CD4-positive, CD25-positive, alpha-beta regulatory T cell (primary cell): ENCODE measurements around the gene CASP5. TPM values are rescaled to one million over a fixed set of nuclear protein-coding genes. Genes with fewer than 3 reads are reported as not detected.
"Not testable (repeated sequence)": the region's sequence is repeated elsewhere in the genome, so short reads cannot be mapped to it uniquely, and the experiment has no call there.

Experiments
- ATAC-seq, 2 donors: fragments of 150-1000 bp; cut with Tn5 transposase; one replicate each; pipeline ENCODE4 v1.10.0; 2021; ENCODE audit warnings: low read depth in 2 of 2, moderate number of reproducible peaks in 2 of 2, moderate library complexity in 1 of 2
- DNase-seq, 3 donors: peaks; one replicate each; pipeline versions ENCODE4 v3.0.0 to v3.0.0-alpha.2; 2012 to 2022; ENCODE audit warnings: mixed read lengths in 1 of 3
- H3K27ac ChIP-seq: one replicate; pipeline ENCODE4 v1.7.0; 2013; ENCODE audit warnings: mild to moderate bottlenecking, low read length; ENCODE audit not compliant: insufficient read depth, poor library complexity, severe bottlenecking
- H3K27me3 ChIP-seq: one replicate; pipeline ENCODE4 v1.7.0; 2013; ENCODE audit warnings: low read length; ENCODE audit not compliant: control insufficient read depth, insufficient read depth
- H3K36me3 ChIP-seq: one replicate; pipeline ENCODE4 v1.7.0; 2013; ENCODE audit warnings: mild to moderate bottlenecking, low read length, moderate library complexity; ENCODE audit not compliant: control insufficient read depth, insufficient read depth
- H3K4me1 ChIP-seq: 2 replicates; pipeline ENCODE4 v1.7.0; 2013; ENCODE audit warnings: mild to moderate bottlenecking, low read length; ENCODE audit not compliant: insufficient read depth, control insufficient read depth, poor library complexity, severe bottlenecking
- H3K4me3 ChIP-seq: one replicate; pipeline ENCODE4 v1.7.0; 2013; ENCODE audit warnings: low read depth, mild to moderate bottlenecking, low read length, moderate library complexity
- H3K9me3 ChIP-seq, 2 experiments: 1 replicate in 1 of 2; 2 replicates in 1 of 2; pipeline ENCODE4 v1.7.0; 2013; ENCODE audit warnings: low read length in 2 of 2, mild to moderate bottlenecking in 1 of 2, moderate library complexity in 1 of 2; ENCODE audit not compliant: control insufficient read depth in 2 of 2
- H3K27ac Mint-ChIP-seq, 3 donors: one replicate each; pipeline ENCODE4 v1.8.0; 2020 to 2022; ENCODE audit warnings: mild to moderate bottlenecking in 3 of 3, mixed read lengths in 3 of 3, moderate library complexity in 2 of 3
- H3K27me3 Mint-ChIP-seq: one replicate; pipeline ENCODE4 v1.8.0; 2022; ENCODE audit warnings: mild to moderate bottlenecking, mixed read lengths
- H3K36me3 Mint-ChIP-seq: one replicate; pipeline ENCODE4 v1.8.0; 2020; ENCODE audit warnings: mixed read lengths
- H3K4me1 Mint-ChIP-seq, 4 donors: one replicate each; pipeline ENCODE4 v1.8.0; 2020 to 2022; ENCODE audit warnings: mixed read lengths in 4 of 4, mild to moderate bottlenecking in 1 of 4
- H3K4me3 Mint-ChIP-seq, 4 donors: one replicate each; pipeline ENCODE4 v1.8.0; 2020 to 2022; ENCODE audit warnings: mild to moderate bottlenecking in 4 of 4, mixed read lengths in 4 of 4, moderate library complexity in 3 of 4
- H3K9me3 Mint-ChIP-seq, 7 donors: one replicate each; pipeline ENCODE4 v1.8.0; 2020 to 2022; ENCODE audit warnings: mixed read lengths in 7 of 7, mild to moderate bottlenecking in 3 of 7, moderate library complexity in 2 of 7
- polyA plus RNA-seq, 4 donors: library from polyadenylated mRNA; unstranded; fragments of 300-500 nt; fragmentation: Illumina TruSeq; gene quantifications; one replicate each; pipeline ENCODE4 v1.2.3, GENCODE V29; 2021
- total RNA-seq: library from RNA; stranded (reverse); gene quantifications from one replicate; pipeline ENCODE4 v1.2.3, GENCODE V29; 2022

Gene CASP5
- total and polyA plus RNA-seq, 5 donors from 2014 or later, result 0.24 TPM; not detected in 4

DNA sequence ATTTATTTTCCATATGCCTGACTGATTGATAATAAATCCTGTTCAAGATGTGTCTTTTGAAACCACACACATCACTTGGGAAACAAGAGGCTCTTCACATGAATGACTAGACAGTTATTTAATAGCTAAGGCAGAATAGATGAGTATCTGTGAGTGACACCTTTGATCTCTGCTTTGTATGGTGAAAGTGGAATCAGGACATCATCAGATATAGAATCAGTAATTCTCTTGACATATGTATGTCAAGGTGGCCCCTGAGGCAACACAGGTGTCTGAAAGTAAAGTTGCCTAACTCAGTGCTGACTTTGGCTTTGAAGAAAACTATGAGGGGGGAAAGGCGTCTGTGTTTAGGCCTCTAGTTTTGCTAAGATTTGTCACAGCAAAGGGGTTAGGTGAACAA lies 43.1 kb downstream of the CASP5 start:
- no peaks in the 10 kb centered on the region for H3K36me3 Mint-ChIP-seq
- H3K27ac Mint-ChIP-seq, result no peak overlapping the region
- Histone ChIP-seq H3K27me3 (no peaks in the 10 kb centered on the region), H3K27ac (no peak overlapping the region), H3K4me3 (no peak overlapping the region), H3K36me3 (no peaks in the 10 kb centered on the region), H3K4me1 (no peaks in the 10 kb centered on the region), H3K9me3 (no peaks in the 10 kb centered on the region)
- no peak overlapping the region for H3K4me3 Mint-ChIP-seq
- no peaks in the 10 kb centered on the region for H3K27me3 Mint-ChIP-seq
- no peaks in the 10 kb centered on the region for H3K4me1 Mint-ChIP-seq
- peaks cover 0 to 2% (median 0%) of the 10 kb centered on the region in 7 donors for H3K9me3 Mint-ChIP-seq
- ATAC-seq (no peak), DNase-seq (no peak)

DNA sequence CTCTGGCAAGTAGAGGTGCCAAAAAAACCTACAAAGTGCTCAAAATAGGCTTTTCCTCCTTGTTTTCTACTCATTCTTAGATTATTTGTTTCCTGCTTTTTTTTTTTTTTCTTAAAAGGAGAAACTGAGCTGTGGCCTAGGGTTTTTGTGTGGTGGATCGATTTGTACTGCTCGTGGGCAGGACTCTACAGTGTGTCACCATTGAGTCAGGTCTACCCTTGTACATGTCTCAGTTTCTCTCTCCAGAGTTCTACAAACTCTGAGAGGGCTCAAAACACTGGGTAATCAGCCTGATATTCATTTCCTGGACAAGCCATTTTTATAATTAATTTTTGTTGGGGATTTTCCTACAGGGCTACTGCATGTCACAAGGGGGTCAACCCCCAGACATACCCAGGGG lies 49.4 kb downstream of the CASP5 start:
- Mint-ChIP-seq H3K4me1 (peaks cover 1 to 7% (median 4%) of the 10 kb centered on the region in 4 donors), H3K9me3 (peaks cover 0 to 14% (median 5%) of the 10 kb centered on the region in 7 donors), H3K4me3 (no peak overlapping the region), H3K27ac (no peak overlapping the region), H3K27me3 (no peaks in the 10 kb centered on the region), H3K36me3 (no peaks in the 10 kb centered on the region)
- DNase-seq (no peak), ATAC-seq (no peak)
- Histone ChIP-seq H3K27ac (no peak overlapping the region), H3K27me3 (no peaks in the 10 kb centered on the region), H3K36me3 (no peaks in the 10 kb centered on the region), H3K4me3 (no peak overlapping the region), H3K4me1 (peaks cover 4% of the 10 kb centered on the region), H3K9me3 (peaks cover 0 to 2% of the 10 kb centered on the region in 2 experiments)

DNA sequence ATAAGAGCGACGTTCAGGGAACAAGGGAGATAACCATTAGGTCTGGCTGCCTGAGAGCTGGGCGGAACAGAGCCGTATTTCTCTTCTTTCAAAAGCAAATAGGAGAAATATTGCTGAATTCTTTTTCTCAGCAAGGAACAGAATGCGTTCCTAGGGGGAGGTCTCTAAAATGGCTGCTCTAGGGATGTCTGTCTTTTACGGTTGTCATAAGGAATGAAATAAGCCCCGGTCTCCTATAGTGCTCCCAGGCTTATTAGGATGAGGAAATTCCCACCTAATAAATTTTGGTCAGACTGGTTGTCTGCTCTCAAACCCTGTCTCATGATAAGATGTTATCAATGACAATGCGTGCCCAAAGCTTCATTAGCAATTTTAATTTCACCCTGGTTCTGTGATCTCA lies 50.0 kb downstream of the CASP5 start:
- not testable (repeated sequence) for H3K27me3 ChIP-seq, H3K4me3 Mint-ChIP-seq, H3K4me1 ChIP-seq, H3K27ac Mint-ChIP-seq, H3K4me3 ChIP-seq, H3K36me3 Mint-ChIP-seq, ATAC-seq, DNase-seq, H3K27ac ChIP-seq, H3K27me3 Mint-ChIP-seq, H3K9me3 ChIP-seq, H3K36me3 ChIP-seq
- peaks cover 7 to 10% (median 8%) of the 10 kb centered on the region in 4 donors for H3K4me1 Mint-ChIP-seq
- peaks cover 0 to 14% (median 5%) of the 10 kb centered on the region in 7 donors for H3K9me3 Mint-ChIP-seq

DNA sequence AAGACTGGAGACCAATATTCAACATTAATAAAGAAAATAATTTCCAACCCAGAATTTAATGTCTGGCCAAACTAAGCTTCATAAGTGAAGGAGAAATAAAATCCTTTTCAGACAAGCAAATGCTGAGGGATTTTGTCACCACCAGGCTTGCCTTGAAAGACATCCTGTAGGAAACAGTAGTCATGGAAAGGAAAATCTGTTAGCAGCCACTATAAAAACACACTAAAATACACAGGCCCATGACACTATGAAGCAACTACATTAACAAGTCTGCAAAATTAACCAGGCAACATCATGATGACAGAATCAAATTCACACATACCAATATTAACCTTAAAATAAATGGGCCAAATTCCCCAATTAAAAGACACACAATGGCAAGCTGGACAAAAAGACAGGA lies 52.2 kb downstream of the CASP5 start:
- H3K27ac ChIP-seq, result no peak overlapping the region
- Mint-ChIP-seq H3K9me3 (peaks cover 0 to 14% (median 7%) of the 10 kb centered on the region in 7 donors), H3K4me1 (peaks cover 15 to 28% (median 23%) of the 10 kb centered on the region in 4 donors), H3K27ac (peak overlapping the region in 2 of 3 donors; percentile 9 to 29), H3K36me3 (peaks cover 3% of the 10 kb centered on the region), H3K27me3 (no peaks in the 10 kb centered on the region), H3K4me3 (no peak overlapping the region)
- peaks cover 21% of the 10 kb centered on the region for H3K4me1 ChIP-seq
- no peak overlapping the region for H3K4me3 ChIP-seq
- ATAC-seq (no peak), DNase-seq (no peak)
- no peaks in the 10 kb centered on the region for H3K27me3 ChIP-seq
- no peaks in the 10 kb centered on the region for H3K36me3 ChIP-seq
- H3K9me3 ChIP-seq, result peaks cover 0 to 2% of the 10 kb centered on the region in 2 experiments

DNA sequence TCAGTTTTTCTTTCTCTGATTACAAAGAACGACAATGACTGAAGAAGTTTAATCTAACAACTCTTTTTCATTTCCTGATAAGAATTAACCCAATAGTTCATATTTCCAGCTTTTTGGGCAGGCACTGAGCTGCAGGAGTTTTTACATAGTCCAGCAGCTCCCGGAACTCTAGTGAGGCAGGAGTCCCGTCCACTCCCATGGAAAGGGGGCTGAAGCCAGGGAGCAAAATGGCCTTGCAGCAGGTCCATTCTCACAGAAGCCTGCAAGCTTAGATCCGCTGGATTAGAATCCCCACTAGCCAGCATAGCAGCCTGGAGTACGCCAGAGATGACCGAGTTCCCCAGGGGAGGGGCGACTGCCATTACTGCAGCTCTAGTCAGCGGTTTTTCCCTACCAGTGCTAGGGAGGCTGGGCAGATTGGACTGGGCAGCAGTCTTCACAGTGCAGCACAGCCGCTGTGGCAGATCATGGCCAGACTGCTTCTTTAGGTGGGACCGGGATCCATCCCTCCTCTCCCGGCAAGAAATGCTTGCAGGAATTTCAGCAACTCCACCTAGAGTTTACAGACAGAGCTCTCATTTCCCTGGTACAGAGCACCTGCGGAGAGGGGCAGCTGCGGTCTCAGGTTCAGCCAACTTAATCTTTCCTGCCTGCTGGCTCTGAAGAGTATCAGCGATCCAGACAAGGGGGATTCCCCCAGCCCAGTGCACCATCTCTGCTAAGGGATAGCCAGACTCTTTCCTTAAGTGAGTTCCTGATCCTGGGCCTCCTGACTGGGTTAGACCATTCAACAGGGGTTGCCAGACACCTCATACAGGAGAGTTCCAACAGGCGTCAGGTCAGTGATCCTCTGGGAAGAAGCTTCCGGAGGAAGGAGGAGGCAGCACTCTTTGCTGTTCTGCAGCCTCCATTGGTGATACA lies 53.9 kb downstream of the CASP5 start:
- peaks cover 32% of the 10 kb centered on the region for H3K4me1 ChIP-seq
- Mint-ChIP-seq H3K4me1 (peaks cover 18 to 38% (median 32%) of the 10 kb centered on the region in 4 donors), H3K36me3 (peaks cover 11% of the 10 kb centered on the region), H3K4me3 (peak overlapping the region; percentile 95 to 98 (median 96)), H3K9me3 (peaks cover 0 to 11% (median 7%) of the 10 kb centered on the region in 7 donors), H3K27ac (peak overlapping the region; percentile 97 to 98 (median 97)), H3K27me3 (no peaks in the 10 kb centered on the region)
- no peaks in the 10 kb centered on the region for H3K27me3 ChIP-seq
- peak overlapping the region; percentile 100 for H3K4me3 ChIP-seq
- peak overlapping the region; percentile 76 for H3K27ac ChIP-seq
- peaks cover 12% of the 10 kb centered on the region for H3K36me3 ChIP-seq
- ATAC-seq (no peak), DNase-seq (no peak)
- peaks cover 2 to 6% of the 10 kb centered on the region in 2 experiments for H3K9me3 ChIP-seq

DNA sequence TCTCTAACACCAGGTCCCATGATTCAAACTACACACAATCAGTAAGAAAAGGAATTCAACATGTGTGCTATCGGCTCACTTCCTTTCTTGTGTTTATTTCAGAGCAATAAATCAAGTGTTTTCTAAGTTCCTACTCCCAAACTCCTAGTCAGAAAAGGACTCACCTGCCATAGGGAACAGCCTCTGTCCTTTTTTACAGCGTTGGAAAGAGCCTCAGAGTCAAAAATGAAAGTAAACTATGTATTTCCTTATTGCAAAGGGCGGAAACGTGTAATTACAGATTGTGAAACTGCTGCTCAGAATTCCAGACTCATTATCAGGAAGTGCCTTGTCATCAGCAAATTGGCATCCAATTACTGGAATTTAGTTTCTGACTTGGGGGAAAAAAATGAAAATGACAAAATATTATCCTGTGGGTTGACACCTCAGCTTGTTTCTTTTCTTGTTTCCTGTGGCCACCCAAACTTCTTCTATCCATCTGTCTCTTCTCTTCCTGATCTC lies 54.6 kb downstream of the CASP5 start, which contains the start of gene CASP4:
TSS of gene CASP4 (minus strand) at position 220 of the 501 bp plus-strand sequence. CDS start at position 171, 49 bp downstream.
- H3K27ac Mint-ChIP-seq, result peak within 1 kb of the TSS; percentile 97 to 98 (median 97)
- H3K27ac ChIP-seq, result peak within 1 kb of the TSS; percentile 76
- H3K4me3 Mint-ChIP-seq, result peak within 1 kb of the TSS; percentile 95 to 98 (median 96)
- H3K36me3 ChIP-seq, result peaks cover 17% of the 10 kb centered on the region
- no peaks in the 10 kb centered on the region for H3K27me3 ChIP-seq
- H3K9me3 Mint-ChIP-seq, result peaks cover 0 to 11% (median 5%) of the 10 kb centered on the region in 7 donors
- peaks cover 19 to 39% (median 35%) of the 10 kb centered on the region in 4 donors for H3K4me1 Mint-ChIP-seq
- peak within 1 kb of the TSS; percentile 100 for H3K4me3 ChIP-seq
- peaks cover 0 to 6% of the 10 kb centered on the region in 2 experiments for H3K9me3 ChIP-seq
- peak in 2 of 3 donors; percentile 57 to 67 for DNase-seq
- peak; percentile 57 to 62 for ATAC-seq
- H3K4me1 ChIP-seq, result peaks cover 37% of the 10 kb centered on the region
- H3K27me3 Mint-ChIP-seq, result no peaks in the 10 kb centered on the region
- peaks cover 14% of the 10 kb centered on the region for H3K36me3 Mint-ChIP-seq

DNA sequence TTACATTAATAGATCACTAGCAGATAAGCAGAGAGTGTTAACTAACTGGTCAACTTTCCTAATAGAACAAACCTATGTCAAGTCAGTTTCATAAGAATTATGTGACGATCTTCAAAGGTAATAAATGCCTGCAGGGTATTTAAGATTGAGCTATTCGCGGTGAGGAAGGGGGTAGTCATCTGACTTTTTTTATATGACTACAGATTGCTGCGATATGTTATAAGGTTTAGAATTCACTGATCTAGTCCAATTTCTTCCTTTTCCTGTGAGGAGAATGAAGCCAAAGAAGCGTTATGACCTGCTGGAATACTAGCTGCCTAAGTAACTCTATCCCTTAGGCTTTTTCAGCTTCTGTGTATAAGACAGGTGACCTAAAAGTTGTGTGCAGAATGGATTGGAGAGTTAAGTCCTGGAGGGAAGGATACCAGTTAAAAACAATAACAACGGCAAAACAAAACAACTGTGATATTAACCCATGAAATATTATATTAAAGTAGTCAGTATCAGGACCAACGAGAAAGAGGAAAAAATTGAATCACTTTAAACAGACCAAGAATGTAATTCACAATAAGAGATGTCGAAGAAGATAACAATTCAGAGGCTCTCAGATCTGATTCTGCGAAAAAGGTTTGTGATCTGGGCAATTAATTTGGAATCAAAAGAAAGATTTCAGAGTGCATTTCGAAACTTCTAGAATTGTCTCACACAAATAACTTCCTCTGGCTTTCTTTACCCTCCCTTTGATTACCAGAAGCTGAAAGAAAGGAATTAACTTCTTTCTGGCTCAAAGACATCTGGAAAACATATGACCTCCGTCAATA lies 55.2 kb downstream of the CASP5 start:
- Mint-ChIP-seq H3K9me3 (peaks cover 0 to 7% (median 3%) of the 10 kb centered on the region in 7 donors), H3K4me3 (peak overlapping the region; percentile 95 to 98 (median 96)), H3K27ac (peak overlapping the region; percentile 97 to 98 (median 97)), H3K27me3 (no peaks in the 10 kb centered on the region), H3K4me1 (peaks cover 25 to 46% (median 39%) of the 10 kb centered on the region in 4 donors), H3K36me3 (peaks cover 21% of the 10 kb centered on the region)
- Histone ChIP-seq H3K9me3 (peaks cover 0 to 6% of the 10 kb centered on the region in 2 experiments), H3K27me3 (no peaks in the 10 kb centered on the region), H3K4me3 (peak overlapping the region; percentile 100), H3K4me1 (peaks cover 39% of the 10 kb centered on the region), H3K36me3 (peaks cover 17% of the 10 kb centered on the region), H3K27ac (peak overlapping the region; percentile 76)
- DNase-seq (peak in 1 of 3 donors; percentile 48), ATAC-seq (peak; percentile 31 to 41)
